Esophagus squamous epithelium (tissue), 4 donors: ENCODE data around the gene KCND1.

ENCODE experiments used
- CTCF ChIP-seq, 6 experiments: fragments of 450-650 bp in 4 of 6; fragments of 200-600 bp in 2 of 6; sonication (generic) in 2 of 6; IDR thresholded peaks; one replicate each; pipeline ENCODE4 v1.5.1; 2016 to 2019; ENCODE audit warnings: antibody characterized with exemption in 6 of 6, mild to moderate bottlenecking in 4 of 6, moderate library complexity in 4 of 6
- POLR2A ChIP-seq, 4 donors: fragments of 450-650 bp; IDR thresholded peaks; one replicate each; pipeline ENCODE4 v1.6.1; 2017; ENCODE audit warnings: antibody characterized with exemption in 4 of 4, mild to moderate bottlenecking in 4 of 4, moderate library complexity in 3 of 4

GRCh38 chrX:48927736-48928382 is 43.8 kb downstream of the KCND1 start:
- TF ChIP-seq CTCF (IDR thresholded peaks at IDR 0.05): no peak
- TF ChIP-seq POLR2A (IDR thresholded peaks at IDR 0.05): no peak
